Activated CD8-positive, alpha-beta memory T cell treated with anti-CD3 and anti-CD28 coated beads for 48 hours (primary cell): Measurements from ENCODE around the gene RTKN.

ENCODE experiments used
- DNase-seq, 3 experiments: peaks; one replicate each; pipeline ENCODE4 v3.0.0-alpha.2; 2020; ENCODE audit warnings: low read depth in 2 of 3, low spot score in 2 of 3

RTKN gene

DNA sequence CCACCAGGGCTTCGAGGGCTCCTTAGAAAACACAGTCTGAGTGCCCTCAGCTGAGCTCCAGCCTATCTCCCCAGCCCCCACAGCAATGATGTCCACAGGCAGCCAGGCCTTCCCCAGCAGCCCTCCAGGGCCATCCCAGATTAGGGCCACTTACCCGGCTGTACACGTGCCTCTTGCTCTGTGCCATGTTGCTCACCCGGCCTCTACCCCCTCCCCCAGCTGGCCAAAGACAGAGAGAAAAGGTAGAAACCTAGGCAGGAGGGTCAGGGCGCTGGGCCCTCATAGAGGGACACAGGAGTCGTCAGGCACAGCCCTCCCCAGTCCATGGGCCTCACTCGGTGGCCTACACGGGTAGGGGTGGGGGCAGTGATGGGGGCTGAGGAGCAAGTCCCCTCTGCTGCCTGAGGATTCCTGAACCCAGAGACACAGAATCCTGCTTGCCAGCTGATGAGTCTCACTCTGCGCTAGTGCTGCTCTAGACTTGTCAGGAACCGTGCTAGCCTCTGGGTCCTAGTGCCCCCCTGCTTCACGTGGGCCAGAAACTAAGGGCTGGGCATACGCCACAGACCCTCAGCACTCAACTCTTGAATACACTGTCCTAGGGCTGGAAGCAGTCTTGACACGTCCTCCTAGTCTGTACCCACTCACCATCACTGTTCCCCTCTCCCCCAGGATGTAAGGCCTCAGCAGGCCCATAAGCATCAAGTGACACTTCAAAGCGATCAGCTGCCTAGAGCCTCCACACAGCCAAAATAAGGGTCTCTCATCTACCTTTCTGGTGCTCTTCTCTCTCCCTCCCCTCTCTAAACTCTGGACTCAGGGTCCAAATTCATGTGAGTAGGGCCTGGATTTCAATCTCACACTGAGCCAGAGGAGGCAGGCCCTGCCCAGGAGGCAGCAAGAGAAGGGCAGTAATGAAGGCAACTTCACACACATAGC is 61.6 kb downstream of the RTKN start, which contains the start of gene DCTN1:
Gene DCTN1 (minus strand): TSS at position 461 of the 939 bp plus-strand sequence. CDS start 274 bp downstream, at position 187.
- DNase-seq, result no peak

DNA sequence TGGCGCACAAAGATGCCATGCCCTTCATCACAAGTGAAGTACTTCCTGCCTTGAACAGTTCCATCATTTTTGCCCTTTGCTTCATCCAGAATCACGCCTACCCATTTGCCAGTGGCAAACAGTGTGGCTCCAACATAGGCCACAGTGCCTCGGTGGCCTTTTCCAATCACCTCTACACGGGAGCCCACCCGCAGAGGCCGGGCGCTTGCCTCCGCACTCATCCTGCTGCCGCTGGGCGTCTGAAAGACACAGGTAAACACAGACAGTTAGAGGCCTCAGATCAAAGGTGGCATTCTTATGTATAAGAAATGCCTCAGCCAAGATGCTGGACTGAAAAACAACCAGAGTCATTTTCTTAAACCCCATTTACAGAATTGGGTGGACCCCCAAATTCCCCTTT is 63.7 kb downstream of the RTKN start:
- no peak for DNase-seq

DNA sequence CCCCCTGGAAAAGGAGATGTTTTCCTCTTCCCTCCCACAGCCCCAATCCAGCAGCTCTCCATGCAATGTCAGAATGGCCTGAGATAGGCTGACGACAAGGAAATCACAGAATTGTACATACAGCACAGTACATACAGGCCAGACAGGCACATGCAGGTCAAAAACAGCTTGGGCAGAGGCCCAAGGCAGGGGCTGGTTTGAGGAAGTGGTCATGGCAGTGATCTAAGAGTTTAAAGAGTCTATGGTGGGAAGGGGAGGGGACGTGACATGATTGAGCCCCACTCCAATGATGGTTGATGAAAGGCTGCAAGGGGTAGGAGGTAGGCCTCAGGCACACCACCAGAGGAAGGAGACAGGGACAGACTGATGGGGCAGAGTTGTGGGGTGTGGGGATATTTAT is 65.9 kb downstream of the RTKN start:
- no peak for DNase-seq
